ENCODE results near the gene ZBED4.

The ZBED4 gene

GRCh38 chr22:49933236-49934159 lies 79.9 kb downstream of the ZBED4 start:
- FAIRE-seq (peak; percentile 40), DNase-seq (ENCODE audit: insufficient read length, low spot score) (no peak)
- TF ChIP-seq POLR2AphosphoS5 (IDR thresholded peaks at IDR 0.05; ENCODE audit: low read depth, low read length): no peak
- no peak for TF ChIP-seq PAX5 (IDR thresholded peaks at IDR 0.05; ENCODE audit: insufficient read depth, low read length, severe bottlenecking)
- no peak for TF ChIP-seq TAF1 (IDR thresholded peaks at IDR 0.05; ENCODE audit: low read depth, low read length)
- no peak for TF ChIP-seq POLR2A (IDR thresholded peaks at IDR 0.05; ENCODE audit: low read depth, low read length)
- TF ChIP-seq POU2F2 (IDR thresholded peaks at IDR 0.05; ENCODE audit: low read depth, low read length): no peak
- no peak for TF ChIP-seq SPI1 (IDR thresholded peaks at IDR 0.05; ENCODE audit: low read depth, low read length)

GRCh38 chr22:49934160-49934890 lies 80.7 kb downstream of the ZBED4 start:
- DNase-seq (ENCODE audit: insufficient read length, low spot score) (no peak), FAIRE-seq (peak; percentile 63)
- TF ChIP-seq POLR2A (IDR thresholded peaks at IDR 0.05; ENCODE audit: low read depth, low read length) (no peak), TAF1 (IDR thresholded peaks at IDR 0.05; ENCODE audit: low read depth, low read length) (no peak), SPI1 (IDR thresholded peaks at IDR 0.05; ENCODE audit: low read depth, low read length) (no peak), POU2F2 (IDR thresholded peaks at IDR 0.05; ENCODE audit: low read depth, low read length) (no peak), POLR2AphosphoS5 (IDR thresholded peaks at IDR 0.05; ENCODE audit: low read depth, low read length) (no peak), PAX5 (IDR thresholded peaks at IDR 0.05; ENCODE audit: insufficient read depth, low read length, severe bottlenecking) (no peak)

GRCh38 chr22:49934891-49935557 lies 81.4 kb downstream of the ZBED4 start:
- TF ChIP-seq POLR2AphosphoS5 (IDR thresholded peaks at IDR 0.05; ENCODE audit: low read depth, low read length): no peak
- no peak for TF ChIP-seq PAX5 (IDR thresholded peaks at IDR 0.05; ENCODE audit: insufficient read depth, low read length, severe bottlenecking)
- no peak for TF ChIP-seq TAF1 (IDR thresholded peaks at IDR 0.05; ENCODE audit: low read depth, low read length)
- TF ChIP-seq POU2F2 (IDR thresholded peaks at IDR 0.05; ENCODE audit: low read depth, low read length): no peak
- no peak for TF ChIP-seq SPI1 (IDR thresholded peaks at IDR 0.05; ENCODE audit: low read depth, low read length)
- TF ChIP-seq POLR2A (IDR thresholded peaks at IDR 0.05; ENCODE audit: low read depth, low read length): no peak
- FAIRE-seq (no peak), DNase-seq (ENCODE audit: insufficient read length, low spot score) (peak; percentile 76)

- TF ChIP-seq POU2F2 (IDR thresholded peaks at IDR 0.05; ENCODE audit: low read depth, low read length): no peak
- TF ChIP-seq SPI1 (IDR thresholded peaks at IDR 0.05; ENCODE audit: low read depth, low read length): no peak
- TF ChIP-seq POLR2A (IDR thresholded peaks at IDR 0.05; ENCODE audit: low read depth, low read length): no peak
- TF ChIP-seq TAF1 (IDR thresholded peaks at IDR 0.05; ENCODE audit: low read depth, low read length): no peak
- no peak for TF ChIP-seq PAX5 (IDR thresholded peaks at IDR 0.05; ENCODE audit: insufficient read depth, low read length, severe bottlenecking)
- no peak for TF ChIP-seq POLR2AphosphoS5 (IDR thresholded peaks at IDR 0.05; ENCODE audit: low read depth, low read length)
- no peak for DNase-seq (ENCODE audit: insufficient read length, low spot score)
- FAIRE-seq: no peak
These were observed 81.9 kb downstream of the ZBED4 start for GRCh38 chr22:49935561-49935960.

GRCh38 chr22:49936018-49936972 lies 82.7 kb downstream of the ZBED4 start:
- no peak for TF ChIP-seq POLR2A (IDR thresholded peaks at IDR 0.05; ENCODE audit: low read depth, low read length)
- no peak for TF ChIP-seq POU2F2 (IDR thresholded peaks at IDR 0.05; ENCODE audit: low read depth, low read length)
- TF ChIP-seq PAX5 (IDR thresholded peaks at IDR 0.05; ENCODE audit: insufficient read depth, low read length, severe bottlenecking): no peak
- TF ChIP-seq POLR2AphosphoS5 (IDR thresholded peaks at IDR 0.05; ENCODE audit: low read depth, low read length): no peak
- TF ChIP-seq TAF1 (IDR thresholded peaks at IDR 0.05; ENCODE audit: low read depth, low read length): no peak
- no peak for TF ChIP-seq SPI1 (IDR thresholded peaks at IDR 0.05; ENCODE audit: low read depth, low read length)
- DNase-seq (ENCODE audit: insufficient read length, low spot score) (peak; percentile 86), FAIRE-seq (peak; percentile 91)

- FAIRE-seq (no peak), DNase-seq (ENCODE audit: insufficient read length, low spot score) (no peak)
- no peak for TF ChIP-seq TAF1 (IDR thresholded peaks at IDR 0.05; ENCODE audit: low read depth, low read length)
- no peak for TF ChIP-seq POU2F2 (IDR thresholded peaks at IDR 0.05; ENCODE audit: low read depth, low read length)
- no peak for TF ChIP-seq POLR2AphosphoS5 (IDR thresholded peaks at IDR 0.05; ENCODE audit: low read depth, low read length)
- TF ChIP-seq SPI1 (IDR thresholded peaks at IDR 0.05; ENCODE audit: low read depth, low read length): no peak
- TF ChIP-seq PAX5 (IDR thresholded peaks at IDR 0.05; ENCODE audit: insufficient read depth, low read length, severe bottlenecking): no peak
- no peak for TF ChIP-seq POLR2A (IDR thresholded peaks at IDR 0.05; ENCODE audit: low read depth, low read length)
These were observed 83.5 kb downstream of the ZBED4 start for GRCh38 chr22:49936973-49937757.

- TF ChIP-seq SPI1 (IDR thresholded peaks at IDR 0.05; ENCODE audit: low read depth, low read length): no peak
- no peak for TF ChIP-seq POLR2AphosphoS5 (IDR thresholded peaks at IDR 0.05; ENCODE audit: low read depth, low read length)
- TF ChIP-seq POLR2A (IDR thresholded peaks at IDR 0.05; ENCODE audit: low read depth, low read length): no peak
- TF ChIP-seq PAX5 (IDR thresholded peaks at IDR 0.05; ENCODE audit: insufficient read depth, low read length, severe bottlenecking): no peak
- TF ChIP-seq TAF1 (IDR thresholded peaks at IDR 0.05; ENCODE audit: low read depth, low read length): no peak
- TF ChIP-seq POU2F2 (IDR thresholded peaks at IDR 0.05; ENCODE audit: low read depth, low read length): no peak
- FAIRE-seq (no peak), DNase-seq (ENCODE audit: insufficient read length, low spot score) (no peak)
These were observed 84.3 kb downstream of the ZBED4 start for GRCh38 chr22:49937758-49938564.

Data from GM12891 (cell line).